ENCODE data around the gene SAMD4B. TPM values are rescaled to one million over a fixed set of nuclear protein-coding genes. Genes with fewer than 3 reads are reported as not detected.
A peak's percentile ranks its signal among the peaks of the same experiment; 100 is the strongest.

The SAMD4B gene
- total RNA-seq, 1 experiment from 2014 or later: 63.2 TPM

GRCh38 chr19:39401070-39401548 is 58.9 kb downstream of the SAMD4B start:
- in situ Hi-C loops (cut with HindIII; ENCODE audit: low pct_unique_long_range_greater_than_20kb, low sequenced_read_pairs): no loop called here

GRCh38 chr19:39401549-39402345 is 59.5 kb downstream of the SAMD4B start:
- in situ Hi-C loops (cut with HindIII; ENCODE audit: low pct_unique_long_range_greater_than_20kb, low sequenced_read_pairs): no loop called here
- DNase-seq (ENCODE audit: low read depth): peak; percentile 82

More at GRCh38 chr19:39401070-39401548, 58.9 kb downstream of the SAMD4B start:
- DNase-seq (ENCODE audit: low read depth): no peak

GRCh38 chr19:39402346-39403300 is 60.4 kb downstream of the SAMD4B start:
- in situ Hi-C loops (cut with HindIII; ENCODE audit: low pct_unique_long_range_greater_than_20kb, low sequenced_read_pairs): no loop called here

GRCh38 chr19:39403331-39404312 is 61.4 kb downstream of the SAMD4B start:
- in situ Hi-C loops (cut with HindIII; ENCODE audit: low pct_unique_long_range_greater_than_20kb, low sequenced_read_pairs): no loop called here
- DNase-seq (ENCODE audit: low read depth): peak; percentile 98

More at GRCh38 chr19:39402346-39403300, 60.4 kb downstream of the SAMD4B start:
- peak; percentile 82 for DNase-seq (ENCODE audit: low read depth)

GRCh38 chr19:39405261-39405957 is 63.2 kb downstream of the SAMD4B start:
- no peak for DNase-seq (ENCODE audit: low read depth)

GRCh38 chr19:39405958-39406655 is 63.9 kb downstream of the SAMD4B start:
- DNase-seq (ENCODE audit: low read depth): no peak
- in situ Hi-C loops (cut with HindIII; ENCODE audit: low pct_unique_long_range_greater_than_20kb, low sequenced_read_pairs): no loop called here

More at GRCh38 chr19:39405261-39405957, 63.2 kb downstream of the SAMD4B start:
- in situ Hi-C loops (cut with HindIII; ENCODE audit: low pct_unique_long_range_greater_than_20kb, low sequenced_read_pairs): no loop called here

- in situ Hi-C loops (cut with HindIII; ENCODE audit: low pct_unique_long_range_greater_than_20kb, low sequenced_read_pairs): no loop called here
- DNase-seq (ENCODE audit: low read depth): peak; percentile 63
These were observed 64.6 kb downstream of the SAMD4B start, which contains the start of gene ZFP36 for GRCh38 chr19:39406656-39407409. Gene ZFP36, plus strand, starts transcription at chr19:39406847. Its CDS starts 58 bp downstream, at chr19:39406905.

- in situ Hi-C loops (cut with HindIII; ENCODE audit: low pct_unique_long_range_greater_than_20kb, low sequenced_read_pairs): no loop called here
- no peak for DNase-seq (ENCODE audit: low read depth)
These were observed 65.1 kb downstream of the SAMD4B start for GRCh38 chr19:39407410-39407659.

- in situ Hi-C loops (cut with HindIII; ENCODE audit: low pct_unique_long_range_greater_than_20kb, low sequenced_read_pairs): no loop called here
- no peak for DNase-seq (ENCODE audit: low read depth)
These were observed 65.6 kb downstream of the SAMD4B start for GRCh38 chr19:39407660-39408391.

- DNase-seq (ENCODE audit: low read depth): no peak
- in situ Hi-C loops (cut with HindIII; ENCODE audit: low pct_unique_long_range_greater_than_20kb, low sequenced_read_pairs): no loop called here
These were observed 66.4 kb downstream of the SAMD4B start for GRCh38 chr19:39408392-39409207.

- DNase-seq (ENCODE audit: low read depth): no peak
- in situ Hi-C loops (cut with HindIII; ENCODE audit: low pct_unique_long_range_greater_than_20kb, low sequenced_read_pairs): no loop called here
These were observed 67.2 kb downstream of the SAMD4B start for GRCh38 chr19:39409208-39410016.

GRCh38 chr19:39410017-39410830 is 68.0 kb downstream of the SAMD4B start:
- no peak for DNase-seq (ENCODE audit: low read depth)
- in situ Hi-C loops (cut with HindIII; ENCODE audit: low pct_unique_long_range_greater_than_20kb, low sequenced_read_pairs): no loop called here

GRCh38 chr19:39410831-39411080 is 68.5 kb downstream of the SAMD4B start:
- in situ Hi-C loops (cut with HindIII; ENCODE audit: low pct_unique_long_range_greater_than_20kb, low sequenced_read_pairs): no loop called here
- DNase-seq (ENCODE audit: low read depth): no peak
